ENCODE data around the gene RIMKLB.
"Not testable (repeated sequence)": the region's sequence is repeated elsewhere in the genome, so short reads cannot be mapped to it uniquely, and the experiment has no call there.

RIMKLB gene

GRCh38 chr12:8779862-8780261 lies 82.1 kb downstream of the RIMKLB start:
- peak in 1 of 2 experiments; percentile 0 for DNase-seq

- peak; percentile 33 to 47 for DNase-seq
These were observed 82.6 kb downstream of the RIMKLB start for GRCh38 chr12:8780389-8780788.

GRCh38 chr12:8781381-8782127 lies 83.8 kb downstream of the RIMKLB start:
- DNase-seq, result no peak

- DNase-seq, result no peak
These were observed 86.6 kb downstream of the RIMKLB start for GRCh38 chr12:8784290-8784888.

GRCh38 chr12:8785499-8785898 lies 87.7 kb downstream of the RIMKLB start:
- DNase-seq, result no peak

GRCh38 chr12:8787206-8787605 lies 89.4 kb downstream of the RIMKLB start:
- DNase-seq, result not testable (repeated sequence)

- DNase-seq, result not testable (repeated sequence)
These were observed 90.9 kb downstream of the RIMKLB start for GRCh38 chr12:8788706-8789105.

- not testable (repeated sequence) for DNase-seq
These were observed 91.7 kb downstream of the RIMKLB start for GRCh38 chr12:8789341-8790013.

- DNase-seq, result not testable (repeated sequence)
These were observed 95.4 kb downstream of the RIMKLB start for GRCh38 chr12:8793226-8793625.

- DNase-seq, result not testable (repeated sequence)
These were observed 96.8 kb downstream of the RIMKLB start for GRCh38 chr12:8794611-8795010.

- no peak for DNase-seq
These were observed 99.2 kb downstream of the RIMKLB start for GRCh38 chr12:8796831-8797626.

GRCh38 chr12:8801213-8801612 lies 103.4 kb downstream of the RIMKLB start:
- not testable (repeated sequence) for DNase-seq

GRCh38 chr12:8804833-8805232 lies 107.0 kb downstream of the RIMKLB start:
- not testable (repeated sequence) for DNase-seq

- DNase-seq, result not testable (repeated sequence)
These were observed 107.7 kb downstream of the RIMKLB start for GRCh38 chr12:8805487-8805886.

GRCh38 chr12:8807084-8807483 lies 109.3 kb downstream of the RIMKLB start:
- DNase-seq, result not testable (repeated sequence)

- DNase-seq, result not testable (repeated sequence)
These were observed 112.3 kb downstream of the RIMKLB start for GRCh38 chr12:8810112-8810511.

- no peak for DNase-seq
These were observed 116.0 kb downstream of the RIMKLB start for GRCh38 chr12:8813572-8814357.

- no peak for DNase-seq
These were observed 118.8 kb downstream of the RIMKLB start for GRCh38 chr12:8816448-8817050.

- no peak for DNase-seq
These were observed 120.1 kb downstream of the RIMKLB start for GRCh38 chr12:8817856-8818255.

- no peak for DNase-seq
These were observed 120.7 kb downstream of the RIMKLB start for GRCh38 chr12:8818526-8818925.

GRCh38 chr12:8819666-8819980 lies 121.8 kb downstream of the RIMKLB start:
- DNase-seq, result no peak

All from Kasumi-1 (cell line).